MM.1S (cell line): ENCODE results near the gene TRIM41.

Source experiments
- DNase-seq: peaks from one replicate; pipeline ENCODE4 v3.0.0-alpha.2; 2015
- H2AFZ ChIP-seq: fragments of 300-600 bp; sonication (generic); 2 replicates; pipeline ENCODE4 v1.6.0; 2016; ENCODE audit warnings: antibody characterized with exemption, low read length
- H3F3A ChIP-seq: fragments of 300-600 bp; sonication (generic); 2 replicates; pipeline ENCODE4 v1.6.1; 2016; ENCODE audit warnings: mild to moderate bottlenecking, antibody characterized with exemption, low read length, moderate library complexity, mixed read lengths; ENCODE audit not compliant: insufficient read depth
- H3K27ac ChIP-seq: fragments of 300-600 bp; sonication (generic); 2 replicates; pipeline ENCODE4 v1.5.1; 2016; ENCODE audit warnings: mild to moderate bottlenecking, low read length
- H3K27me3 ChIP-seq: fragments of 300-600 bp; sonication (generic); replicated peaks from 2 replicates; pipeline ENCODE4 v1.6.0; 2016; ENCODE audit warnings: low read length; ENCODE audit not compliant: insufficient read depth
- H3K36me3 ChIP-seq: fragments of 300-600 bp; sonication (generic); replicated peaks from 2 replicates; pipeline ENCODE4 v1.6.1; 2016; ENCODE audit warnings: mild to moderate bottlenecking, low read length, mixed read lengths; ENCODE audit not compliant: insufficient read depth
- H3K4me1 ChIP-seq: fragments of 300-600 bp; sonication (generic); 2 replicates; pipeline ENCODE4 v1.6.1; 2016; ENCODE audit warnings: low read length, mixed read lengths
- H3K4me2 ChIP-seq: fragments of 300-600 bp; sonication (generic); 2 replicates; pipeline ENCODE4 v1.6.0; 2016; ENCODE audit warnings: low read depth, low read length
- H3K4me3 ChIP-seq: fragments of 300-600 bp; sonication (generic); 2 replicates; pipeline ENCODE4 v1.5.1; 2016; ENCODE audit warnings: low read length, mixed read lengths
- H3K79me2 ChIP-seq: fragments of 300-600 bp; sonication (generic); 2 replicates; pipeline ENCODE4 v1.6.1; 2016; ENCODE audit warnings: mixed run types, low read length, mixed read lengths
- H3K9ac ChIP-seq: fragments of 300-600 bp; sonication (generic); 2 replicates; pipeline ENCODE4 v1.6.1; 2016; ENCODE audit warnings: low read length, mixed read lengths
- H3K9me2 ChIP-seq: fragments of 300-600 bp; sonication (generic); replicated peaks from 2 replicates; pipeline ENCODE4 v1.6.1; 2016; ENCODE audit warnings: mild to moderate bottlenecking, low read length, mixed read lengths; ENCODE audit not compliant: insufficient read depth
- H3K9me3 ChIP-seq: fragments of 300-600 bp; sonication (generic); replicated peaks from 2 replicates; pipeline ENCODE4 v1.6.1; 2016; ENCODE audit warnings: mild to moderate bottlenecking, low read length, mixed read lengths; ENCODE audit not compliant: insufficient read depth
- H4K20me1 ChIP-seq: fragments of 300-600 bp; sonication (generic); 2 replicates; pipeline ENCODE4 v1.6.1; 2016; ENCODE audit warnings: mild to moderate bottlenecking, low read length, moderate library complexity, mixed read lengths; ENCODE audit not compliant: insufficient read depth
- CTCF ChIP-seq: fragments of 300-600 bp; sonication (generic); IDR thresholded peaks from 2 replicates; pipeline ENCODE4 v1.5.1; 2016; ENCODE audit warnings: antibody characterized with exemption, low read length, mixed read lengths
- EZH2 ChIP-seq: fragments of 300-600 bp; sonication (generic); optimal IDR thresholded peaks from 2 replicates; pipeline ENCODE3; 2017; ENCODE audit warnings: low read depth, mild to moderate bottlenecking, antibody characterized with exemption, low read length, mixed read lengths
- EZH2phosphoT487 ChIP-seq: fragments of 300-600 bp; sonication (generic); IDR thresholded peaks from 2 replicates; pipeline ENCODE4 v1.6.1; 2018; ENCODE audit warnings: antibody characterized with exemption, low read length

Gene TRIM41

GRCh38 chr5:181192337-181193046 lies 30.6 kb upstream of the TRIM41 start:
- H3K27me3 ChIP-seq = no peaks in the 10 kb centered on the region
- no peaks in the 10 kb centered on the region for H3K9me3 ChIP-seq
- peak overlapping the region; percentile 72; the same call in 1 of the 2 replicates for H3K27ac ChIP-seq
- H4K20me1 ChIP-seq = no peaks in the 10 kb centered on the region
- no peaks in the 10 kb centered on the region for H3K4me1 ChIP-seq
- DNase-seq = no peak
- peak overlapping the region; percentile 80 for H3K4me2 ChIP-seq
- peak overlapping the region; percentile 66 for H3K9ac ChIP-seq
- H2AFZ ChIP-seq = peak overlapping the region; percentile 65
- peak overlapping the region; percentile 95 for H3K4me3 ChIP-seq
- no peak for TF ChIP-seq EZH2phosphoT487
- TF ChIP-seq CTCF = no peak
- TF ChIP-seq EZH2 = no peak
- H3K9me2 ChIP-seq = no peaks in the 10 kb centered on the region
- H3F3A ChIP-seq = peaks cover 29% of the 10 kb centered on the region; the same call in 1 of the 2 replicates
- no peaks in the 10 kb centered on the region for H3K79me2 ChIP-seq
- H3K36me3 ChIP-seq = no peaks in the 10 kb centered on the region

- no peaks in the 10 kb centered on the region for H3K79me2 ChIP-seq
Measured at GRCh38 chr5:181193656-181194055, 29.4 kb upstream of the TRIM41 start.

DNA sequence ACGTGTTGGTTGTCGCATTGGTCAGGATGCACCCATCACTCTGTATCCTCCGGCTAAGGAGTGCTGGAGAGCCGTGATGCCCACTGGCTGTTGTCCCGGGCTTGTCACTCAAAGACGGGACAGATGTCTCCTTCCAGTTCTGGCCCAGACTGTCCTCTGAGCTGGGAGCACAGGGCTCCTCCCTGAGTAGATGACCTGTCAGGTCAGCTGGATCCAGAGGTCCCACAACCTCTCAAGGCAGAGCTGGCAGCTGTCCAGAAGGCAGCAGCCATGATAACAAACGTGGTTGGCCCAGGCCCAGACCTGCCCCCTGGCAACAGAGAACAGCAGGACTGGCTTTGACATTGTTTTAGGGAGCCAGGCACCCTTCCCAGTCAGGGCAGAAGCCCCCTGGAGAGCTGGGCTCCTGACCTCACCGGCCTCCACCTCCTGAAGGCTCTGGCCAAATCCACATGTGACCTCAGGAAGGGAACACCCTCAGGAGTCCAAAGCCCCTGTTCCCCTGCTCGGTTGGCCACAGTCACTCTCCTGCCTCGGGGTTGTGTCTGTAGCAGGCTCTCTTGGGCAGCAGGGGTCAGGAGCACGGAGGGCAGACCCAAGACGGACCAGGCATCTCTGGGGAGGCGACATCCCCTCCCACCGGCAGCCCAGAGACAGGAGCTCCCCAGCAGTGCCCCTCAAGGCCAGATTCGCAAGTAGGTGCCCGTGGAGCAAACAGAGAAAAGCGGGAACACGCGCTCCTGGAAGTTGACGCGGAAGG lies 28.4 kb upstream of the TRIM41 start:
- Histone ChIP-seq H3K36me3 (no peaks in the 10 kb centered on the region), H3K9me3 (no peaks in the 10 kb centered on the region), H3K9me2 (no peaks in the 10 kb centered on the region), H3K4me1 (no peaks in the 10 kb centered on the region), H3K27ac (no peak overlapping the region), H3K4me2 (no peak overlapping the region), H3K4me3 (no peak overlapping the region), H3K27me3 (peaks cover 16% of the 10 kb centered on the region), H3K9ac (no peak overlapping the region), H3F3A (peaks cover 14% of the 10 kb centered on the region; the same call in 1 of the 2 replicates), H2AFZ (no peak overlapping the region), H3K79me2 (no peaks in the 10 kb centered on the region), H4K20me1 (no peaks in the 10 kb centered on the region)
- DNase-seq = no peak
- TF ChIP-seq CTCF (no peak), EZH2phosphoT487 (no peak), EZH2 (no peak)

More at GRCh38 chr5:181193656-181194055, 29.4 kb upstream of the TRIM41 start:
- no peaks in the 10 kb centered on the region for H3K9me3 ChIP-seq
- H3K4me3 ChIP-seq = no peak overlapping the region
- H3F3A ChIP-seq = peaks cover 22% of the 10 kb centered on the region; the same call in 1 of the 2 replicates
- no peaks in the 10 kb centered on the region for H3K36me3 ChIP-seq
- peaks cover 8% of the 10 kb centered on the region; the same call in 1 of the 2 replicates for H3K27me3 ChIP-seq
- no peaks in the 10 kb centered on the region for H3K4me1 ChIP-seq
- H3K9ac ChIP-seq = no peak overlapping the region
- H3K4me2 ChIP-seq = no peak overlapping the region
- DNase-seq = peak; percentile 3
- no peak overlapping the region for H3K27ac ChIP-seq
- H2AFZ ChIP-seq = no peak overlapping the region
- H3K9me2 ChIP-seq = no peaks in the 10 kb centered on the region
- TF ChIP-seq EZH2phosphoT487 (no peak), CTCF (no peak), EZH2 (no peak)
- no peaks in the 10 kb centered on the region for H4K20me1 ChIP-seq
